GM12878 (cell line): ENCODE measurements around the gene GRK6. TPM values are rescaled to one million over a fixed set of nuclear protein-coding genes. Genes with fewer than 3 reads are reported as not detected.

Experiments
- ATF7 ChIP-seq: fragments of 450-650 bp; IDR thresholded peaks from 2 replicates; pipeline ENCODE4 v1.6.1; 2016; ENCODE audit warnings: low read depth, mild to moderate bottlenecking
- BCL11A ChIP-seq: IDR thresholded peaks from 2 replicates; pipeline ENCODE4 v1.6.1; 2011; ENCODE audit warnings: low read depth, low read length
- BRCA1 ChIP-seq: IDR thresholded peaks from 2 replicates; pipeline ENCODE4 v1.6.1; 2011; ENCODE audit warnings: low read depth, low read length, improper control_type of control experiment
- CBX3 ChIP-seq: fragments of 200-600 bp; sonication (generic); IDR thresholded peaks from 2 replicates; pipeline ENCODE4 v1.6.1; 2016; ENCODE audit warnings: low read depth, borderline replicate concordance
- ETV6 ChIP-seq, 2 experiments: fragments of 450-650 bp in 1 of 2; IDR thresholded peaks in 1 of 2; conservative IDR thresholded peaks in 1 of 2; 2 replicates each; pipeline ENCODE4 v1.6.1; 2014; ENCODE audit warnings: antibody characterized with exemption in 1 of 2, borderline replicate concordance in 1 of 2, low read depth in 1 of 2, mild to moderate bottlenecking in 1 of 2, moderate library complexity in 1 of 2
- IKZF2 ChIP-seq, 2 experiments: fragments of 450-650 bp; IDR thresholded peaks; 2 replicates each; pipeline ENCODE4 v1.6.1; 2017; ENCODE audit warnings: mild to moderate bottlenecking in 2 of 2, moderate library complexity in 2 of 2
- JUND ChIP-seq: IDR thresholded peaks from 2 replicates; pipeline ENCODE4 v1.6.1; 2012; ENCODE audit warnings: low read depth, mild to moderate bottlenecking, low read length, improper control_type of control experiment, moderate library complexity
- MEF2B ChIP-seq: fragments of 450-650 bp; IDR thresholded peaks from 2 replicates; pipeline ENCODE4 v1.6.1; 2018; ENCODE audit warnings: mild to moderate bottlenecking, moderate library complexity; ENCODE audit not compliant: partially characterized antibody, poor library complexity, severe bottlenecking
- MYC ChIP-seq: IDR thresholded peaks from 2 replicates; pipeline ENCODE4 v1.6.1; 2011; ENCODE audit warnings: mild to moderate bottlenecking, low read length, moderate library complexity, inconsistent platforms; ENCODE audit not compliant: insufficient read depth, insufficient replicate concordance, insufficient read length, severe bottlenecking
- NFYB ChIP-seq: IDR thresholded peaks from 2 replicates; pipeline ENCODE4 v1.6.1; 2011; ENCODE audit warnings: low read depth, mild to moderate bottlenecking, low read length, improper control_type of control experiment, moderate library complexity; ENCODE audit not compliant: insufficient read depth
- NR2F1 ChIP-seq: fragments of 450-650 bp; conservative IDR thresholded peaks from 2 replicates; pipeline ENCODE4 v1.6.1; 2017; ENCODE audit warnings: mild to moderate bottlenecking
- RB1 ChIP-seq: fragments of 450-650 bp; formaldehyde crosslinking; IDR thresholded peaks from 2 replicates; pipeline ENCODE4 v1.6.1; 2017; ENCODE audit warnings: mild to moderate bottlenecking, borderline replicate concordance
- RCOR1 ChIP-seq: conservative IDR thresholded peaks from 2 replicates; pipeline ENCODE4 v1.6.1; 2012; ENCODE audit warnings: low read depth, low read length, improper control_type of control experiment
- SP1 ChIP-seq: IDR thresholded peaks from one replicate; pipeline ENCODE4 v1.6.1; 2011; ENCODE audit warnings: low read depth, low read length
- SREBF2 ChIP-seq: IDR thresholded peaks from 2 replicates; pipeline ENCODE4 v1.6.1; 2012; ENCODE audit warnings: mild to moderate bottlenecking, low read length
- STAT1 ChIP-seq: fragments of 450-650 bp; conservative IDR thresholded peaks from 2 replicates; pipeline ENCODE4 v1.6.1; 2014; ENCODE audit warnings: antibody characterized with exemption, mild to moderate bottlenecking
- TARDBP ChIP-seq: IDR thresholded peaks from 2 replicates; pipeline ENCODE4 v1.6.1; 2016; ENCODE audit warnings: borderline replicate concordance
- WRNIP1 ChIP-seq: IDR thresholded peaks from 2 replicates; pipeline ENCODE4 v1.6.1; 2011; ENCODE audit warnings: low read depth, low read length, improper control_type of control experiment, borderline replicate concordance
- polyA plus RNA-seq, 11 experiments: library from polyadenylated mRNA; depleted of rRNA in 4 of 11; unstranded in 6 of 11; stranded (reverse) in 5 of 11; fragments of >200 nt; fragmentation: Nextera tagmentation in 4 of 11; fragmentation: Illumina TruSeq in 1 of 11; extraction: Ambion mirVana in 4 of 11; extraction: Trizol in 1 of 11; gene quantifications; 1 replicate in 1 of 11; 2 replicates in 10 of 11; pipeline versions ENCODE4 v1.2.1 to v1.2.3, GENCODE V29; 2011 to 2016; ENCODE audit warnings: inconsistent platforms in 2 of 11, missing spikeins in 2 of 11, low read depth in 1 of 11
- total RNA-seq, 4 experiments: library from RNA; depleted of rRNA in 3 of 4; stranded (reverse); fragments of >200 nt in 3 of 4; fragmentation: Illumina TruSeq in 1 of 4; extraction: Trizol in 1 of 4; gene quantifications; 2 replicates each; pipeline versions ENCODE4 v1.2.1 to v1.2.3, GENCODE V29; 2013 to 2021
- TF ChIP-seq, protein P1 (sequence below): fragments of 450-650 bp; IDR thresholded peaks from 2 replicates; pipeline ENCODE4 v1.6.1; 2017; ENCODE audit warnings: mild to moderate bottlenecking, moderate library complexity
- TF ChIP-seq, protein P2 (sequence below): fragments of 450-650 bp; IDR thresholded peaks from 2 replicates; pipeline ENCODE4 v1.6.1; 2017; ENCODE audit warnings: low read depth, mild to moderate bottlenecking, moderate library complexity
- TF ChIP-seq, protein P3 (sequence below): IDR thresholded peaks from 2 replicates; pipeline ENCODE4 v1.6.1; 2011; ENCODE audit warnings: borderline replicate concordance, low read depth, mild to moderate bottlenecking, moderate library complexity, mixed read lengths, low read length; ENCODE audit not compliant: insufficient read depth; ENCODE audit errors: extremely low read length
- TF ChIP-seq, protein P4 (sequence below): IDR thresholded peaks from 2 replicates; pipeline ENCODE4 v1.6.1; 2011; ENCODE audit warnings: mild to moderate bottlenecking, low read depth, low read length, moderate library complexity; ENCODE audit not compliant: insufficient replicate concordance

The GRK6 gene
- total and polyA plus RNA-seq, 10 of the 15 experiments (the other 5 are each of a cell fraction or from before 2014, with no cell fraction given) = 0.79 to 124 (median 41.6) TPM

DNA sequence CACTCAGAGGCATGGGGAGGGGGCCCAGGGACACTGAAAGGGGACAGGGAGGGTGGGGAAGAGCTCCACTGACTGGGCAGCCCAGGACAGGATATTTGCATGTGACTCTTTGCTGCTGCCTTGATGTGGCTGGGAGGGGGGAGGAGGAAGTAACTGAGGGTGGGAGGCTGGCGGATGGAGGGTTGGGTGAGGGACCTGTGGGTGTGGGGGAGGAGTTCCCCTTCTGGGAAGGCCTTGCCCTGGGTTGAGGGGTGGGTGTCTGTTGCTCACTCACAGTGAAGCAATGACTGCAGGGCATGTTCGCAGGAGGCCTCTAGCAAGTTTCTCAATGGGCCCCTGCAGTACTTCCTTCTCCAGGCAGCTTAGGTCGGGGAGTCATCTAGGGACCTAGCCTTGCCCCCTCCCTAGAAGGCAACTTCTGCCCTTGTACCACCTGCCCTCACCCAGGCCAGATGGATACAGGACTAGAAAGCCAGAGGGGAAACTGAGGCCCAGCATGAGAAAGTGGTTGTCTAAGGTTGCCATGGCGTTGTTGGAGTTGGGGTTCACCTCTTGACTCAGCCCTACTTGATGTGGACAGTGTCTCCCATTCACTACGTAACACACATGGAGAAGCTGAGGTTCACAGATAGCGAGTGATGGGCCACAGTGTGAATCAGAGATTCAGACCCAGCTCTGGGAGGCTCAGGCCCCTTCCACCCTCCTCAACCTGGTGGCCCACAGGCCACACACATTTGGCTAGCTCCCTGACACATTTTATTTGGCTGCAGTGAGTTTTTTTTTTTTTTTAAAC, 3.0 kb downstream of the GRK6 start (continued):
- TF ChIP-seq RCOR1 = no peak
- peak; percentile 76 to 79; a peak in 3 of 4 replicates for TF ChIP-seq IKZF2 (IDR thresholded peaks at IDR 0.05)
- no peak for TF ChIP-seq STAT1
- 0 out of 2 replicates have a peak, but pooled peaks have one; percentile 41 for TF ChIP-seq NR2F1
- TF ChIP-seq NFYB = 0 out of 2 replicates have a peak, but pooled peaks have one; percentile 35
- 0 out of 2 replicates have a peak, but pooled peaks have one; percentile 34 for TF ChIP-seq TARDBP
- TF ChIP-seq, protein P1, sequence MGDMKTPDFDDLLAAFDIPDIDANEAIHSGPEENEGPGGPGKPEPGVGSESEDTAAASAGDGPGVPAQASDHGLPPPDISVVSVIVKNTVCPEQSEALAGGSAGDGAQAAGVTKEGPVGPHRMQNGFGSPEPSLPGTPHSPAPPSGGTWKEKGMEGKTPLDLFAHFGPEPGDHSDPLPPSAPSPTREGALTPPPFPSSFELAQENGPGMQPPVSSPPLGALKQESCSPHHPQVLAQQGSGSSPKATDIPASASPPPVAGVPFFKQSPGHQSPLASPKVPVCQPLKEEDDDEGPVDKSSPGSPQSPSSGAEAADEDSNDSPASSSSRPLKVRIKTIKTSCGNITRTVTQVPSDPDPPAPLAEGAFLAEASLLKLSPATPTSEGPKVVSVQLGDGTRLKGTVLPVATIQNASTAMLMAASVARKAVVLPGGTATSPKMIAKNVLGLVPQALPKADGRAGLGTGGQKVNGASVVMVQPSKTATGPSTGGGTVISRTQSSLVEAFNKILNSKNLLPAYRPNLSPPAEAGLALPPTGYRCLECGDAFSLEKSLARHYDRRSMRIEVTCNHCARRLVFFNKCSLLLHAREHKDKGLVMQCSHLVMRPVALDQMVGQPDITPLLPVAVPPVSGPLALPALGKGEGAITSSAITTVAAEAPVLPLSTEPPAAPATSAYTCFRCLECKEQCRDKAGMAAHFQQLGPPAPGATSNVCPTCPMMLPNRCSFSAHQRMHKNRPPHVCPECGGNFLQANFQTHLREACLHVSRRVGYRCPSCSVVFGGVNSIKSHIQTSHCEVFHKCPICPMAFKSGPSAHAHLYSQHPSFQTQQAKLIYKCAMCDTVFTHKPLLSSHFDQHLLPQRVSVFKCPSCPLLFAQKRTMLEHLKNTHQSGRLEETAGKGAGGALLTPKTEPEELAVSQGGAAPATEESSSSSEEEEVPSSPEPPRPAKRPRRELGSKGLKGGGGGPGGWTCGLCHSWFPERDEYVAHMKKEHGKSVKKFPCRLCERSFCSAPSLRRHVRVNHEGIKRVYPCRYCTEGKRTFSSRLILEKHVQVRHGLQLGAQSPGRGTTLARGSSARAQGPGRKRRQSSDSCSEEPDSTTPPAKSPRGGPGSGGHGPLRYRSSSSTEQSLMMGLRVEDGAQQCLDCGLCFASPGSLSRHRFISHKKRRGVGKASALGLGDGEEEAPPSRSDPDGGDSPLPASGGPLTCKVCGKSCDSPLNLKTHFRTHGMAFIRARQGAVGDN = peak; percentile 69
- TF ChIP-seq RB1 = 0 out of 2 replicates have a peak, but pooled peaks have one; percentile 23
- peak; percentile 49; the same call in 1 of the 2 replicates for TF ChIP-seq ATF7
- TF ChIP-seq ETV6 (conservative IDR thresholded peaks at IDR 0.05 in 1 of 2, IDR thresholded peaks at IDR 0.05 in 1 of 2; ENCODE audit: borderline replicate concordance in 1 of 2, low read depth in 1 of 2) = no peak
- no peak for TF ChIP-seq MYC
- TF ChIP-seq BRCA1 = no peak
- TF ChIP-seq, protein P2, sequence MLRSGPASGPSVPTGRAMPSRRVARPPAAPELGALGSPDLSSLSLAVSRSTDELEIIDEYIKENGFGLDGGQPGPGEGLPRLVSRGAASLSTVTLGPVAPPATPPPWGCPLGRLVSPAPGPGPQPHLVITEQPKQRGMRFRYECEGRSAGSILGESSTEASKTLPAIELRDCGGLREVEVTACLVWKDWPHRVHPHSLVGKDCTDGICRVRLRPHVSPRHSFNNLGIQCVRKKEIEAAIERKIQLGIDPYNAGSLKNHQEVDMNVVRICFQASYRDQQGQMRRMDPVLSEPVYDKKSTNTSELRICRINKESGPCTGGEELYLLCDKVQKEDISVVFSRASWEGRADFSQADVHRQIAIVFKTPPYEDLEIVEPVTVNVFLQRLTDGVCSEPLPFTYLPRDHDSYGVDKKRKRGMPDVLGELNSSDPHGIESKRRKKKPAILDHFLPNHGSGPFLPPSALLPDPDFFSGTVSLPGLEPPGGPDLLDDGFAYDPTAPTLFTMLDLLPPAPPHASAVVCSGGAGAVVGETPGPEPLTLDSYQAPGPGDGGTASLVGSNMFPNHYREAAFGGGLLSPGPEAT = peak; percentile 37
- peak; percentile 37; the same call in 1 of the 2 replicates for TF ChIP-seq BCL11A
- TF ChIP-seq SREBF2 = no peak
- TF ChIP-seq SP1 = peak; percentile 63
- no peak for TF ChIP-seq JUND
- TF ChIP-seq, protein P3, sequence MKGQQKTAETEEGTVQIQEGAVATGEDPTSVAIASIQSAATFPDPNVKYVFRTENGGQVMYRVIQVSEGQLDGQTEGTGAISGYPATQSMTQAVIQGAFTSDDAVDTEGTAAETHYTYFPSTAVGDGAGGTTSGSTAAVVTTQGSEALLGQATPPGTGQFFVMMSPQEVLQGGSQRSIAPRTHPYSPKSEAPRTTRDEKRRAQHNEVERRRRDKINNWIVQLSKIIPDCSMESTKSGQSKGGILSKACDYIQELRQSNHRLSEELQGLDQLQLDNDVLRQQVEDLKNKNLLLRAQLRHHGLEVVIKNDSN = no peak
- TF ChIP-seq CBX3 = no peak
- TF ChIP-seq, protein P4, sequence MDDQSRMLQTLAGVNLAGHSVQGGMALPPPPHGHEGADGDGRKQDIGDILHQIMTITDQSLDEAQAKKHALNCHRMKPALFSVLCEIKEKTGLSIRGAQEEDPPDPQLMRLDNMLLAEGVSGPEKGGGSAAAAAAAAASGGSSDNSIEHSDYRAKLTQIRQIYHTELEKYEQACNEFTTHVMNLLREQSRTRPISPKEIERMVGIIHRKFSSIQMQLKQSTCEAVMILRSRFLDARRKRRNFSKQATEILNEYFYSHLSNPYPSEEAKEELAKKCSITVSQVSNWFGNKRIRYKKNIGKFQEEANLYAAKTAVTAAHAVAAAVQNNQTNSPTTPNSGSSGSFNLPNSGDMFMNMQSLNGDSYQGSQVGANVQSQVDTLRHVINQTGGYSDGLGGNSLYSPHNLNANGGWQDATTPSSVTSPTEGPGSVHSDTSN = no peak
- TF ChIP-seq WRNIP1 = no peak; the same call in 1 of the 2 replicates
- TF ChIP-seq MEF2B = peak; percentile 20
